Calu3 (cell line): ENCODE results near the gene MOB3B. TPM values are rescaled to one million over a fixed set of nuclear protein-coding genes. Genes with fewer than 3 reads are reported as not detected.
"Not testable (repeated sequence)": the region's sequence is repeated elsewhere in the genome, so short reads cannot be mapped to it uniquely, and the experiment has no call there.

Source experiments
- BruUV-seq: library from RNA; stranded (reverse); fragments of 400-500 nt; replicated peaks from 2 replicates; lab custom pipeline; 2021; lab: Mats Ljungman, UMichigan
- CTCF ChIA-PET: fragments of 300-600 bp; sonication (Branson Sonifier 250); formaldehyde crosslinking; loops from one replicate; lab custom pipeline; 2022; ENCODE audit warnings: antibody characterized with exemption; lab: Charles Lee
- DNase-seq: peaks from one replicate; pipeline ENCODE4 v3.0.0; 2022
- H3K27ac Mint-ChIP-seq: one replicate; pipeline ENCODE4 v1.8.0; 2022; ENCODE audit warnings: mixed read lengths; ENCODE audit not compliant: unreplicated experiment
- H3K27me3 Mint-ChIP-seq: one replicate; pipeline ENCODE4 v1.8.0; 2022; ENCODE audit warnings: mixed read lengths; ENCODE audit not compliant: unreplicated experiment
- H3K36me3 Mint-ChIP-seq: one replicate; pipeline ENCODE4 v1.8.0; 2022; ENCODE audit warnings: mild to moderate bottlenecking, moderate library complexity, mixed read lengths; ENCODE audit not compliant: insufficient read depth, unreplicated experiment
- H3K4me1 Mint-ChIP-seq: one replicate; pipeline ENCODE4 v1.8.0; 2022; ENCODE audit warnings: mild to moderate bottlenecking, low read depth, mixed read lengths; ENCODE audit not compliant: unreplicated experiment
- H3K4me3 Mint-ChIP-seq: one replicate; pipeline ENCODE4 v1.8.0; 2022; ENCODE audit warnings: mild to moderate bottlenecking, low read depth, moderate library complexity, mixed read lengths; ENCODE audit not compliant: unreplicated experiment
- H3K9me3 Mint-ChIP-seq: one replicate; pipeline ENCODE4 v1.8.0; 2022; ENCODE audit warnings: low read depth, mixed read lengths; ENCODE audit not compliant: unreplicated experiment
- CTCF ChIP-seq: fragments of 200-600 bp; IDR thresholded peaks from one replicate; pipeline ENCODE4 v1.8.0; 2022; ENCODE audit warnings: antibody characterized with exemption; ENCODE audit not compliant: unreplicated experiment
- intact Hi-C: fragments of 100-400 bp; cut with micrococcal nuclease; formaldehyde crosslinking; loops from one replicate; pipeline ENCODE4 v1.10.0; 2022; ENCODE audit not compliant: unreplicated experiment
- total RNA-seq: library from RNA; stranded (reverse); gene quantifications from 2 replicates; pipeline ENCODE4 v1.2.3, GENCODE V29; 2022

MOB3B gene
- total RNA-seq, 1 experiment from 2014 or later, result 7.6 TPM

DNA sequence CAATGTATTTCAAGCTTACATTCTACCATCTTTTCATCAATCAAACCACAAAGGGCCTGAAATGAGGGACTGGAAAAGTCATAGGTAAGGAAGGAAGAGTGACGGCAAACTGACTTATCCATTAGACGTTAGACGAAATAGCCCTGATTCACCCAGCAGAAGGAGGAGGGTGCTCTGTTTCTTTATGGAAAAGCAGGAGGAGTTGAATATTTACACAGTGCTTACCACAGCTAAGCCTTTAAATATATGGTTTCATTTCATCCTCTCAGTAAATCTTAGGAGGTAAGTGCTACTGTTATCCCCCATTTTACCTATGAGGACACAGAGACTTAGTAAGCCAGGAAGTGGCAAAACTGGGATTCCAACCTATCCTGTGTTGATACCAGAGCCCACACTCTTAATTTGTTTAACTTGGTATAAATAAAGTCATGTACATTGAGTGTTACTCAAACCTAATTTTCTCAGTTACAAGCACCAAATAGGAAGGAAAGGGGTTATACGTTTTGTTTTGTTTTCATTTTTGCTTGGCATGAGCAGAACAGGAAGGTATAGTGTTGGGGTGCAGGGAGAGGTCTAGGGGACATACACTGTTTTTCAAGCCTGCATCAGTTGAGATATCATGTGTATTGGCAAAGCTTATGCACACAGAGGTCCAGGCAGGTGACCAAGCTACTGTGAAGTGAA is 103.6 kb downstream of the MOB3B start:
- TF ChIP-seq CTCF, result no peak
- Mint-ChIP-seq H3K27ac (peak overlapping the region; percentile 27), H3K4me3 (peak overlapping the region; percentile 34), H3K36me3 (no peaks in the 10 kb centered on the region), H3K4me1 (peaks cover 57% of the 10 kb centered on the region), H3K9me3 (no peaks in the 10 kb centered on the region), H3K27me3 (no peaks in the 10 kb centered on the region)
- no peak for DNase-seq
- CTCF ChIA-PET, result no interaction called here
- intact Hi-C loops, result loop anchor here (5.0 kb wide), 2 partner anchors 39 to 54 kb away; no protein-coding TSS in a partner anchor
- no TSS peak for BruUV-seq

DNA sequence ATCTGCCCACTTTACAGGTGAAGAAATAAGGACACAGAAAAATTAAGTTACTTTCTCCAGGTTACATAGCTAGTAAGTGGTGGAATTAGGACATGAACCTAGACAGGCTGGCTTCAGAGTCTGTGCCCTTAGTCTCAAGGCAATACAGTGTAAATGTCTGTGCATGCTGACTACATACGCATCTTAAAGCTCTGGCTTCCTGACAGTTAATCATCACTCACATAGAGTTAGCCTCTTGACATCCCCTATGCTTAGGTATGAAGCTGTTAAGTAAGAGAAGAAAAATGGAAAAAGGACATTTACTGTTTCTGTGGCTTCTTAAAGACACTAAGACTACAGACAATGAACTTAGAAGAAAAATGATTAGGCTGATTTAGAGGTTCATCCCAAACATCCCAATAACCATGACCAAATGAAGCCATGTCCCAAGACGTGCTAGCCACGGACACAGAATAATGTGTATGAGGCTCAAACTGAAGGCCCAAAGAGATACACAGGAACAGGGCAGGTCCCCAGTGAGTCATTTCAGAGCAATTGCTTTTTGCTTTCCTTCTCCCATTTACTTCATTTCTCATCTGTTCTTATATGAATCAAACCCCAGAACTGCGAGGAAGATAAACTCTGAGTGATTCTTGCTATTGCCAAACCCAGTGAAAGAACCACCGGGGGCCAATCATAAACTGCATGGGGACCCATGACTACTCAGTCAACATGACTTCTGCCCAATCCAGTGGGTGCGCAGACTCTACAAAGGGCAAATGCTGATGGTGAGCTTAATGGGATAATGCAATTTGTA is 105.5 kb downstream of the MOB3B start:
- intact Hi-C loops, result no loop called here
- Mint-ChIP-seq H3K27ac (no peak overlapping the region), H3K36me3 (no peaks in the 10 kb centered on the region)

GRCh38 chr9:27422279-27422834 is 107.3 kb downstream of the MOB3B start:
- no peak overlapping the region for H3K4me3 Mint-ChIP-seq
- H3K4me1 Mint-ChIP-seq, result peaks cover 31% of the 10 kb centered on the region
- intact Hi-C loops, result no loop called here
- CTCF ChIA-PET, result no interaction called here
- H3K9me3 Mint-ChIP-seq, result no peaks in the 10 kb centered on the region
- H3K27ac Mint-ChIP-seq, result no peak overlapping the region
- no peaks in the 10 kb centered on the region for H3K36me3 Mint-ChIP-seq
- no peak for DNase-seq
- H3K27me3 Mint-ChIP-seq, result no peaks in the 10 kb centered on the region
- BruUV-seq, result no TSS peak
- TF ChIP-seq CTCF, result no peak

More for the DNA sequence above, 105.5 kb downstream of the MOB3B start:
- peaks cover 43% of the 10 kb centered on the region for H3K4me1 Mint-ChIP-seq
- no peak overlapping the region for H3K4me3 Mint-ChIP-seq
- no peak for DNase-seq
- H3K27me3 Mint-ChIP-seq, result no peaks in the 10 kb centered on the region
- no peaks in the 10 kb centered on the region for H3K9me3 Mint-ChIP-seq
- CTCF ChIA-PET, result no interaction called here
- no peak for TF ChIP-seq CTCF
- BruUV-seq, result no TSS peak

DNA sequence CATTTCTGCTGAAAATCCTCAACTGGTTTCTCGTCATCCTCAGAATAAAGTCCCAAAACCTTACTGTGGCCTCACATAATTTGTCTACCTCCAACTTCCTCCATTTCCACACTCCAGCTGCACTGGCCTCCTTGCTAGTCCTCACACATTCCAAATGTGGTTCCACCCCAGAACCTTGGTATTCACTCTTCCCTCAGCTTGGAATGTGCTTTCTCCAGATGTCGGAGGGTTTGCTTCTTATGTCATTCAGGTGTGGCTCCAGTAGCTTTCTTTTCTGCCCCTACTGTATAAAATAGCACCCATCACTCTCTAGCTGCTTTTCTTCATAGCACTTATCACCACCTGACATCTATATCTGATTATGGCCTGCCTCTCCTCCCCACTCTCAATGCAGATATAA is 108.0 kb downstream of the MOB3B start:
- no TSS peak for BruUV-seq
- intact Hi-C loops, result no loop called here
- Mint-ChIP-seq H3K36me3 (no peaks in the 10 kb centered on the region), H3K9me3 (no peaks in the 10 kb centered on the region), H3K4me3 (no peak overlapping the region), H3K4me1 (peaks cover 23% of the 10 kb centered on the region), H3K27me3 (no peaks in the 10 kb centered on the region), H3K27ac (no peak overlapping the region)
- TF ChIP-seq CTCF, result no peak
- CTCF ChIA-PET, result no interaction called here
- no peak for DNase-seq

- H3K27me3 Mint-ChIP-seq, BruUV-seq, H3K36me3 Mint-ChIP-seq, H3K27ac Mint-ChIP-seq, intact Hi-C loops, H3K4me3 Mint-ChIP-seq, H3K9me3 Mint-ChIP-seq, CTCF ChIA-PET, DNase-seq: not testable (repeated sequence)
- peaks cover 11% of the 10 kb centered on the region for H3K4me1 Mint-ChIP-seq
Observed at GRCh38 chr9:27419558-27419957, 110.1 kb downstream of the MOB3B start.
